Measurements from ENCODE around the gene PLEKHO2. TPM values are rescaled to one million over a fixed set of nuclear protein-coding genes. Genes with fewer than 3 reads are reported as not detected.

PLEKHO2 gene
- total RNA-seq, 1 donor from 2014 or later, result 62.7 TPM

DNA sequence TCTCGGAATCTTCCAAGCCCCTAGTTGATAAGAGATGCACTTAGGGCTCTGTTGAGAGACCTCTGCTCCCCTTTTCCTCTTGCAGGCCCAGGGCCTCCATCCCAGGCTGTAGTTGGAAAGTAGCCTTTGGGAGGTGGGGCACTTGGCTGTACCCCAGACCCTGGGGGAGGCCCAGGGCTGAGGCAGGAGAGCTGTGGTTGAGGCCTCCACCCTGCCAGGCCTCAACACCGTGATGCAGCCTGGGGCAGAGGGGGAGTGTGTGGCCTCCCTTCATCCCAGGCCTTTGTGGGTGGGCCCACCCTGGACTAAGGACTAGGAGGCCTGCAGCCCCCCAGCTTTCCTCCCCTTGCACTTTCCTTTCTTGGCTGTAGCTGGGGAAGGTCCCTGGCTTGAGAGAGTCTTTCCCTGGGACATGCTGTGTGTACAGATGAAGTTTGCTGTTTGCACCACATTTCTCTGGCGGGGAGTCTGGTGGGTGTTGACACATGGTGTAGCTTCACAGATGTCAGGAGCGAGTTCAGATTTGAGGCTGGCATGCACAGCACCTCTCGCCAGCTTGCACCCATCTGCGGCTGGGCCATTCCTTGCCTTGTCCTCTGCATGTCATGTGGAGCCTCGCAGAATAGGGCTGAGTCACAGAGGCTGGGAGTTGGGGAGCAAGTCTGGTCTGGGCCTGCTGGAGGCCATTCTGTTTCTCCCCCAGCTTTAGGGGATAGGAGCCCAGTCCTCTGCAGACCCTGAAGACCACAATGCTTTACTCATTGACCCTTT lies 13.7 kb downstream of the PLEKHO2 start:
- DNase-seq (ENCODE audit: low read depth in 2 of 2), result no peak

DNA sequence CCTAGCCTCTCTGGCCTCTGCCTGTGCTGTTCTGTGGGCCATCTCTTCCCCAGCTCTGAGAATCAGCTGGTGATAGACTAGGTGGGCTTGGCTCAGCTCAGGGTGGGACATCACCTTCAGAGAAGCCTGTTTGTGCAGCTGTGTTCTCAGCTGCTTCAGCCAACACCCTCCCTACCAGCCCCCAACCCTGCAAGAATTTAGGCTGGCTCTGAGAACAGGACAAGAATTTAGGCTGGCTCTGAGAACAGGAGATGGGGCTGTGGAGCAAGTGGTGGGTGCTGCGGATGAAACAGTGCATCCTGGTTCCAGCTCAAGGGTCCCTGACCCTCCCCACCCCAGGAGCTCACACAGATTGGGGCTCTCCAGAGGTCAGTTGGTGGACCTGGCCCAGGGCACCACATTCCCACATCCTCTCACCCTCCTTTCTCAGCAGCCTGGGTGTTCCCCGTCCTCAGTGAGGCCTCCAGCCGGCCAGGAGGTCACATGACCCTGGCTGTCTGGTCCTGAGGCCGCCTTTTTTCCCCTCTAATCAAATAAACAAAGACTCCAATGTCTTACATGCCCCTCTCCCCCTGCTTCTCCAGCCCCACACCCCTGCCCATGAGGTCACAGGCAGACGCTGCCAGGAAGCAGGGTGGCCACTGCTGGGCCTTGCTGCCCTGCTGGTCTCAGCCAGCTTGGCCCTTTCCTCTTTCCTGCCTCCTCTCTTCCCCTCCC lies 14.9 kb downstream of the PLEKHO2 start:
- DNase-seq (ENCODE audit: low read depth in 2 of 2), result peak; percentile 48 to 63

DNA sequence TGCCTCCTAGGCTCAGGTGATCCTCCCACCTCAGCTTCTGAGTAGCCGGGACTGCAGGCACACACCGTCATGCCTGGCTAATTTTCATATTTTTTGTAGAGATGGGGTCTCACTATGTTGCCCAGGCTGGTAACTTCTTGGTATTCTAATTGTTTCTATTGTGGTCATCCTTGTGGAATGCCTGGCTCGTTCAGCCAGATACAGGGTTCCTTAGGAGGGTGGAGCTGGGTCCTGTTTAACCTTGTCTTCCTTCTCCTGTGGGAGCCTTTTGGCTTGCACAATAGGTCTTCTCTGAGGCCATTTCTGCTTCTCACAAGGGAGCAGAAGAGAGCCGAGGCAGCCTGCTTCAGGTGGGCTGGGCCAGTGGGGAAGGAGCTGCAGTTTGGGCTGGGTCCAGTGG lies 15.7 kb downstream of the PLEKHO2 start:
- peak in 1 of 2 donors; percentile 50 for DNase-seq (ENCODE audit: low read depth in 2 of 2)

DNA sequence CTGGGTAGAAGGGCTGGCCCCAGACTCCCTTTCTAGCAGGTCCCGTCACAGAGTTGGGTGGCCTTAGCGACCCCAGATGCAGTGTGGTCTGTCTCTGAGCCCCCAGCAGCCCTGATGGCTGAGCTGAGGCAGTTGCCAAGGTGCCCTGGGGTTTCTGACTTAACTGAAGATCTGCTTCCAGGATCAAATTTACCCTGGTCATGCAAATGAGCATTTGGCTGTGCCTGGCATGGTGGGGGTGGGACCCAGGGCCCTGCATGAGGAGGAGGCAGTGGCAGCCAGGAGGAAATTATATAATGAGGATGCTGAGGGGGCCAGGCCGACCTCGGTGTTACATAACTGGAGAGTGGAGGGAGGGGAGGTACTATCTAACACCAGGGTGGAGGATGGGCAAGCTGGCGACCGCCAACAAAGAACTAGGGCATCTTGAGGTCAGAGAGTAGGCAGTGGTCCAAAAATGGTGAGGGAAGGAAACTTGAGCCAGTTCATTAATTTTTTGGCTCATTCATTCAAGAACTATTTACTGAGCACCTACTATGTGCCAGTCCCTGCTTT lies 16.4 kb downstream of the PLEKHO2 start:
- DNase-seq (ENCODE audit: low read depth in 2 of 2), result no peak

DNA sequence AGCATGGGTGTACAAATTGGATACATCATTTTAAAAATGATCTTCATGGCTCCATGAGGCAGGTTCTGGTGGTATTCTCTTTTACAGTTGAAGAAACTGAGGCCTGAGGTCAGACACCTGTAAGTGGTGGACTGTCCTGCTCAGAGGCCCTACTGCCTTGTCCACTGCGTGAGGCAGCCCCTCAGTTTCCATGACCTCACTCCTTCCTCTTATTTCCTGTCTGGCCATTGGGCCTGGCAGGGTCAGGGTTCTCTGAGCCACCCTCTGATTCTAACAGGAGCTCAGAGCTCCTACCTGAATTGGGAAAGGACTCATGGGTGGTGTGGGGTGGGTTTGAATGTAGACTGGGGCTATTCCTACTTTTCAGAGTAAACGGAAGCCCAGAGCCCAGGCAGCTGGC lies 17.5 kb downstream of the PLEKHO2 start:
- peak; percentile 53 to 79 for DNase-seq (ENCODE audit: low read depth in 2 of 2)

DNA sequence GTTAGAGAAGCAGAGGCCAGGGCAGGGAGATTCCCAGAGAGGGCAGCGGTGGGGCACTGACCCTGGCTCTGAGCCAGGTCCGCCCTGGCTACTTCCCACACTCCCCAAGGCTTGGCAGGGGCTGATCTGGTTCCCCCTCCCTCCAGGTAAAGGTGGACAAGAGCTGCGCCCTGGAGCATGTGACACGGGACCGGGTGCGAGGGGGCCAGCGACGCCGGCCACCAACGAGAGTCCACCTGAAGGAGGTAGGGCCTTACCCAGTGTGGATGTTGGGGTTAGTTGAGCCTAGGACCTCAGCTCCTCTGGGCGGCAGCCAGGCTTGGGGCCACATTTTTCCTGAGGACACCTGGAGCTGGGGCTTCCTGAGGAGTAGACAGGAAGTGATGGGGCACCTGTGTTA lies 19.6 kb downstream of the PLEKHO2 start:
- DNase-seq (ENCODE audit: low read depth in 2 of 2), result no peak

DNA sequence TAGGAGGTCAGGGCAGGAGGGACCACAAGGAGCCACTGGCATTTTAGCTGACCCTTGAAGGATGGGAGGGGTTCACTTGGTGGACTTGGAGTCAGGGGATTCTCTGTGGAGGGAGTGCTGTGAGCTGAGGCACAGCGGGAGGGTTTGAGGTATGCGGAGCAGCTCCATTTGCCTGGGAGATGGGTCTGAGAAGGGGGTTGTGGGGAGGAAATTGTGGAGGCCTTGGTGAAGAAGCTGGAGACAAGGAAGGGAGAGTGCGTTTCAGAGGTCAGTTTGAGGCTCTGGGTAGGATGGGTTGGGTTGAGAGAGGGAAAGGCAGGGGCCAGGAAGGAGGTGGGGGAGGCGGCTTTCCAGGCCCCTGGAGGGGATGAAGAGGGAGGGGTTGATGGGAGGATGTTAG lies 20.2 kb downstream of the PLEKHO2 start:
- no peak for DNase-seq (ENCODE audit: low read depth in 2 of 2)

DNA sequence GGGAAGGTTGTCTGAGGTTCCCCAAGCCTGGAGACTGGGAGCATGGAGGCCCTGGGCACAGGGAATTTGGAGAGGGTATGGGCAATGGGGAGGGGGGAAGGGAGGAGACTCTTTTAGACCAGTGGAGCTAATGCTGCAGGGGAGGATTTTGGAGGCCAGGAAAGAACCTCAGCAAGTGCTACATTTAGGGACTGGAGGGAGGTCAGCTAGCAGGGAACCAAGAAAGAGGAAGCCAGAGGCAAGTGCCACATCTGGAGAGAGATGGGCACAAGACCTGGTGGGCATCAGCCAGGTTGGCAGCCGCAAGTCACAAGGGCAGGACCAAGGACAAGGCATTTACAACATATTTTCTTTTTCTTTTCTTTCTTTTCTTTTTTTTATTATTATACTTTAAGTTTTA lies 20.7 kb downstream of the PLEKHO2 start:
- no peak for DNase-seq (ENCODE audit: low read depth in 2 of 2)

DNA sequence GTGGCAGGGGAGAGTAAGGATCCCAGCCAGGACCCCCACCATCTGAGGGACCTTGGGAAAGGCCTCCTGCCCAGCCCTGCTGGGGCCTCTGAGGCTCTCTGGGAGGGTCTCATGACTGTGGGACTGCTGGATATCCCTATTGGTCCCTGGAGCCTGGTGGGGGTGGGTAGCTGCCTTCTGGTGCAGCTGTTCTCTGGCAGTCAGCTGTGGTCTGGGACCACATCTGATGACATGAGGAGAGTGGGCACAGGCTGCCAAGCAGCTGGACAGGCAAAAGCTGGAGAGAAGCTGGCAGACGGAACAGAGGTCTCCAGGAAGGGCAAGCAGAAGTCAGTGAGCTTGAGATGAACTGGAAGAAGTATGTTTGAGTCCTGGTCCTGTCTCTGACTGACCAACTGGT lies 22.4 kb downstream of the PLEKHO2 start:
- DNase-seq (ENCODE audit: low read depth in 2 of 2), result no peak

DNA sequence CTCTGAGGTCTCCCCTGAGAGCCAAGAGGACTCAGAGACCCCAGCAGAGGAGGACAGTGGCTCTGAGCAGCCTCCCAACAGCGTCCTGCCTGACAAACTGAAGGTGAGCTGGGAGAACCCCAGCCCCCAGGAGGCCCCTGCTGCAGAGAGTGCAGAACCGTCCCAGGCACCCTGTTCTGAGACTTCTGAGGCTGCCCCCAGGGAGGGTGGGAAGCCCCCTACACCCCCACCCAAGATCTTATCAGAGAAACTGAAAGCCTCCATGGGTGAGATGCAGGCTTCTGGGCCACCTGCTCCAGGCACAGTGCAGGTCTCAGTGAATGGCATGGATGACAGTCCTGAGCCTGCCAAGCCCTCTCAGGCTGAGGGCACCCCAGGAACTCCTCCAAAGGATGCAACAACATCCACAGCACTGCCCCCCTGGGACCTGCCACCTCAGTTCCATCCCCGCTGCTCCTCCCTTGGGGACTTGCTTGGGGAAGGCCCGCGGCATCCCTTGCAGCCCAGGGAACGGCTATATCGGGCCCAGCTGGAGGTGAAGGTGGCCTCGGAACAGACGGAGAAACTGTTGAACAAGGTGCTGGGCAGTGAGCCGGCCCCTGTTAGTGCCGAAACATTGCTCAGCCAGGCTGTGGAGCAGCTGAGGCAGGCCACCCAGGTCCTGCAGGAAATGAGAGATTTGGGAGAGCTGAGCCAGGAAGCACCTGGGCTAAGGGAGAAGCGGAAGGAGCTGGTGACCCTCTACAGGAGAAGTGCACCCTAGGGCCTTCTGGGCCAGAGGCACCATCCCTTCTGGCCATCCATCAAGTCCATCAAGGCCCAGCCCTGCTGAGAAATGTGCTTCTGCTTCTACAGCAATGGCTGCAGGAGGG lies 23.6 kb downstream of the PLEKHO2 start:
- DNase-seq (ENCODE audit: low read depth in 2 of 2), result peak in 1 of 2 donors; percentile 68

DNA sequence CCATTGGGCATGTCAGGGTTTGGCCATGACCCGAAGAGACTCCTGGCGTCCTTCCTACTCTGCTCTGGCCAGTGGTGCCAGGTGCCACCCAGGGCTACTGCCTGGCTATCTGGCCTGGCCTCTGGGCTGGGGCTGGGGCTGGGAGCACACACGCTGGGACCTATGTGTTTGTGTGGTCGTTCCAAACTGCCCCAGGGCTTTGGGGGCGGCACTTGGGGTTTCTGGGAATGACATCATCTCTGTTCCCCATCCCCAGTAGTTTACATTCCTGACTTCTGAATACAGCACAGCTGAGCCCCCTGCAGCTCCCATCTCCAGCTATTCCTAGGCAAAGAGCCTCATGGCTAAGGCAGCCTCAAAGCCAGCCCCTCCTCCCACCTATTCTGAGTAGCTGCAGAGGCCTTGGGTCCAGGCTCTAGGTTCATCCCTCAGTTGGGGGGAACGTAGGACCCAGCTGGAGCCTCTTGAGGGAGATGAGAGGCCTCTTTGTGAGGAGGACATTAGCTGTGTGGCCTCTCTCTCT lies 24.3 kb downstream of the PLEKHO2 start:
- DNase-seq (ENCODE audit: low read depth in 2 of 2), result no peak

DNA sequence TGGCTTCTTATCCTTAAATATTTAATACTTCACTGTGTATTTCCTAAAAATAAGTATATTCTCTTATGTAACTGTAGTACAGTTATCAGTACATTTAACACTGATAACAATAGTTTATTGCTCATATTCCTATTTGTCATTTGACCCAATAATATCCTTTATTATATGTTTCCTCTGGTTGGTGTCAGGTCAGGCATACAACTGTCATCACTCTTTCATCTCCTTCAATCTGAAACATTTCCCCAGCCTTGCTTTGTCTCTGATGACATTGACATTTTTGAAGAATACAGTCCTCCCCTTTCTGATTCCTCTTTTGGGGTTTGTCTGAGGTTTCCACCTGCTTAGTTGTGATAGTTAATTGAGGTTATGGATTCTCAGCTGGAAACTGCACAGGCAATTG lies 27.8 kb downstream of the PLEKHO2 start:
- peak in 1 of 2 donors; percentile 68 for DNase-seq (ENCODE audit: low read depth in 2 of 2)

DNA sequence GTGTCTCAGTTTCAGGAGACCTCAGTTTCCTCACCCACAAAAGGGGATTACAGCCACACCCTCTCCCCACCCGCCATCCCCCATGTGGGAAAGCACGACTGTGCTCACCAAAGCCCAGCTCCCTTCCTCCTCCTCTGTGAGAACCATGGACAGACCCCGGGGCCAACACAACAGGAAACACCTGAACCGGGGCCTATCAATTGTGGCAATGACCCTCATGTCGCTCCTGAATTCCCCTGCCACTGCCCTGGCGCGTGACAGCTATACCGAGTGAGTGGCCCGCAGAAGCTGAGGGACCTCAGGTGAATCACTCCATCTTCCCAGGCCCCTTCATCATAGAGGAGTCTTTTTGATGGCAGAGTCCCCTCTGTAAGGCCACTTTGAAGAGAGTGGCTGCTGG lies 28.6 kb downstream of the PLEKHO2 start:
- DNase-seq (ENCODE audit: low read depth in 2 of 2), result peak; percentile 88 to 96

DNA sequence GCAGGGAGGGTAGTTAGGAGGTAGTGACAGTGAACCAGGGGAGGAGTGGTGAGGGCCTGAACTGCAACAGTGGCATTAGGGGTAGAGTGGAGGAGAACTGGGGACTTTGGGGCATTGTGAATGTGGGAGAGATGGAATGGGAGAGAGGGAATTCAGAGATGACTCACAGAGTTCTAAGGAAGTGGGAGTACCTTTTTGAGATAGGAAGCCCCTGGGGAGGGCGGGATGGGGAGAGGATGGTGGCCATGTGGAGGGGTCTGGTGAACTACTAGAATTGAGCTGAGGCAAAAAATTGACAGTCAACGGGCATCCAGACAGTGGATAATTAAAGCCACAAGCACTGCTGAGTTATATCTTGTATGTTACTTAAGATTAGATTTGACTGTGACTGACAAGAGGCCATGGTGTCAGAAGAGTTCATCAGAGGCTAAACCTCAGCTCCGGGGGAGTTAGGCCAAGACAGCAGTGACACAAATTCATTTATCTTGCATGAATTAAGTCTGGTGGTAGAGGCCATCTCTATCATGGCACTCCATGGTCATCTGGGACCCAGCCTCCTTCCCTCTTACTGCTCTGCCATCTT lies 34.0 kb downstream of the PLEKHO2 start:
- no peak for DNase-seq (ENCODE audit: low read depth in 2 of 2)

DNA sequence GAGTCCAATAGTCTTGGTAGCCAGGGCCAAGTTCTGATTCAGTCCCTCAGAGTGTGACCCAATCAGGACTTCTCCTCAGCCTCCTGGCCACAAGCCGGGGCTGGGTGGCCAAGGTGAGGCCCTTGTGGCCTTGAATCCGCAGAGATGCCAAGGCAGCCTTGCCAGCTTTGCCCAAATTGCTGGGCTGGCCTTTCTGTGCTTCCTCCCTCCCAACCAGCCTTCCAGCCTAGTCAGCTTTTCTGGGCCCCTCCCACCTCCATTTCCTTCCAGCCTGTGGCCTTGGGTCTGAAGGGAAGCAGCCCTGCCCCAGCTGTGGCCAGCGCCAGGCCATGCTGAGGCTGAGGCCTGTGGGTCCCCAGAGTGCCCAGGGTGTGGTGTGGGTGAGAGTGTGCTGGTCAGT lies 35.7 kb downstream of the PLEKHO2 start:
- DNase-seq (ENCODE audit: low read depth in 2 of 2), result peak; percentile 46 to 61

DNA sequence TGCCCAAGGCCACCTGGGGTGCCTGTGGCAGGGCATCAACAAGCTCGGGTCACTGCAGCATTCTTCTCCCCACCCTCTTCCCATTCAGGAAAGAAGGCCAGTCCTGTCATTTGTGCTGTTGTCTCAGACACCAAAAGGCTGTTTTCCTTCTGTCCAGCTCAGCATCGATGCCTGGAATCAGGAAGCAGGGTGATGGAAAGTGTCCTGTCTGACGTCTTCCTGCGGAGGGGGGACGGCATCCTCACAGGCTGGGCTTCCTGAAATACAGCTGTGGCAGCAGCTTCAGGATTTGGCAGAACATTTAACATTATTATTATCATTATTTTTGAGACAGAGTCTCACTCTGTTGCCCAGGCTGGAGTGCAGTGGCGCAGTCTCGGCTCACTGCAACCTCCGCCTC lies 37.0 kb downstream of the PLEKHO2 start:
- DNase-seq (ENCODE audit: low read depth in 2 of 2), result peak; percentile 82 to 95

DNA sequence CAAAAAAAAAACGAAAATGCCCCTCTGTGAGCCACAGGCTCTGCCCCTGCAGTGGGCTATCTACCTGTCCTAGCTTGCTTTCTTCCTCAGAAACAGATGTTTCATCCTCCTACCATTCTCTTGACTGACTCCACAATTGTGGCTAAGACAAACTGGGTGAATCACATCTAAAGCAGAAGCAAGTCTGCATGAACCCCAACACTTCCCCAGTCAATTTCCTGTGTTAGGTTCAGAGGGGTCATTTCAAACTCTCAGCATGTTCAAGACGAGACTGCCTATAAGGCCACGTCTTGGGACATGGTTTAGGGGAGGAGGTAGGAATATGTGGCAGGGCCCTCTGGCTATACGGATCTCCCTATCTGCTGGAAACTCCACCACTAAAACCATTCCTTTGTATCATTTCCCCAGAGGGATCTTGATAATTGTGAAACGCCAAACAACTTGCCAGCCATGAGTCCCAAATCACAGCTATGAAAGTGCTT lies 41.4 kb downstream of the PLEKHO2 start:
- DNase-seq (ENCODE audit: low read depth in 2 of 2), result peak in 1 of 2 donors; percentile 42

DNA sequence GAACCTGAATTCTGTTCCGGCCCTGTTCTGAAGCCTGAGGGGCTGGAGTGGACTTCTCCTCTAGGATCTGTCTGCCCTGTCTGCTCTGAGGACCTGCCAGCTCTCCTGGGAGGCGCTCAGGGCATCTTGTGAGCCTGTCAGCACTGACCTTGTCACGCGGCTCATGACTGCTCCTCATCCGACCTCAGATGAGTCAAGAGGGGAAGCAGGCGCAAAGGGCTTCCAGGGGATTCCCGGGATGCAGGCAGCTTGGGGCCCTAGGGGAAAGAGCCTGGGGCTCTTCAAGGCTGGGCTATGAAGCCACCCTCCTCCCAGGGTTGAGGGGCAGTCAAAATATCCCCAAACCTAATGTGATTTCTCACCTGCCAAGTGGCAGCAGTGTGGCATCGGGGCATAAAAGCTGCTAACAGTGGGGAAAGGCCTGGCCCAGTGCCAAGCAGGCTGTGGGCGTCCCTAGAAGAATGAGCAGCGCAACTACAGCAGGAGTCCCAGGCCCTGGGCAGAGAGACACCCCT lies 42.3 kb downstream of the PLEKHO2 start:
- peak; percentile 83 to 97 for DNase-seq (ENCODE audit: low read depth in 2 of 2)

DNA sequence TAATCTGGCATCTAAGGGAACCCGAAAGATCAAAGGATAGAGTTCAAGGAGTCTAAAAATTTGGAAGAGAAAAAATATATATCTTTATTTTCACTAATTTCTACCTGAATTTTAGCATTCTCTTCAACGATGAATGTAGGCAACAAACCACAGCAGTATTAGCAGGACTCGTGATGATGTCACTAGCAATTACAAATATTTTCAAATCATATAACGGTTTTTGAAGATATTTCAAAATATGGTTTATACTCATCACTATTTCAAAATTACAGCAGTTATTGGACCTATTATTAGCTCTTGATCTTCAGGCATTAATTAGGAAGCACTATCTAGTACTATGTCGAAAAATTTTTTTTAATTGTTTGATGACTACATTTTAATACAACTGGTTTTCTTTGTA lies 43.0 kb downstream of the PLEKHO2 start:
- no peak for DNase-seq (ENCODE audit: low read depth in 2 of 2)

DNA sequence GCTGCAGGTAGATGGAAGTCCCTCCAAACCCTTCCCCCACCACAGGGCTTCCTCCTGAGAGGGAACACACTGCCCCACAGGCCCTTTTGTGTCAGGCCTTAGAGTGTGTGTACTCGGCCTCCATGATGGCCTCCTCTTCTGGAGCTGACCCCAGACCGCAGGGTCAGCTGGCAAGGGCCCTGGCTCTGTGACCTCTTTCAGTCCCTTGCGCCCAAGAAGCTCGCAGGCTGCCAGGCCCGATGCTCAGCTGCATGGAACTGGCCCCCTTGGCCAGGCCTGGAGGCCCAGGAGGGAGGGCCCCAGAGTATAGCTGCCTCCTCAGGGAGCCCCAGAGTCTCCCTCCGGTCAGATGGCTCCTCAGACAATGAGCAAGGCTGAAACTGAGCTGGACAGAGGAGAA lies 46.6 kb downstream of the PLEKHO2 start:
- no peak for DNase-seq (ENCODE audit: low read depth in 2 of 2)

DNA sequence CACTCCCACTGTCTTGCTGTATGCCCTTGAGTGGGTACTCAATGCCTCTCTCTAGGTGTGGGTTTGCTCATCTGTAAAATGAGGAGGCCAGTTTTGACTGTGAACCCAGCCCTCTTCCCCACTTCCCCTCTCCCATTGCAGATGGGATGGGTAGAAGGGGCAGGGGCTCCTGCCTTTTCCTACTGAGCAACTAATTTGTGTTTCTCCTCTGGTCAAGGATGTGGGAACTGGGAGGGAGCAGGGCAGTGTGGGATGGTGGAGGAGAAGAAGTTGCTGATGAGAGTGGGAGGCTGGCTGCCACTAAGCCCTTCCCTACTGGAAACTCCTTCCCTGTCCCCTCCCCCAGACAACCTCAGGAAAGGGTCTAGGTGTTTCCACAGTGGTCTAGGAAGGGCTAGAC lies 49.8 kb downstream of the PLEKHO2 start:
- no peak for DNase-seq (ENCODE audit: low read depth in 2 of 2)
